Central memory CD4-positive, alpha-beta T cell (primary cell): Measurements from ENCODE around the gene SERTAD3.
"Not testable (repeated sequence)": the region's sequence is repeated elsewhere in the genome, so short reads cannot be mapped to it uniquely, and the experiment has no call there.

Experiments
- DNase-seq: peaks from one replicate; pipeline ENCODE4 v3.0.0; 2022

SERTAD3 gene

DNA sequence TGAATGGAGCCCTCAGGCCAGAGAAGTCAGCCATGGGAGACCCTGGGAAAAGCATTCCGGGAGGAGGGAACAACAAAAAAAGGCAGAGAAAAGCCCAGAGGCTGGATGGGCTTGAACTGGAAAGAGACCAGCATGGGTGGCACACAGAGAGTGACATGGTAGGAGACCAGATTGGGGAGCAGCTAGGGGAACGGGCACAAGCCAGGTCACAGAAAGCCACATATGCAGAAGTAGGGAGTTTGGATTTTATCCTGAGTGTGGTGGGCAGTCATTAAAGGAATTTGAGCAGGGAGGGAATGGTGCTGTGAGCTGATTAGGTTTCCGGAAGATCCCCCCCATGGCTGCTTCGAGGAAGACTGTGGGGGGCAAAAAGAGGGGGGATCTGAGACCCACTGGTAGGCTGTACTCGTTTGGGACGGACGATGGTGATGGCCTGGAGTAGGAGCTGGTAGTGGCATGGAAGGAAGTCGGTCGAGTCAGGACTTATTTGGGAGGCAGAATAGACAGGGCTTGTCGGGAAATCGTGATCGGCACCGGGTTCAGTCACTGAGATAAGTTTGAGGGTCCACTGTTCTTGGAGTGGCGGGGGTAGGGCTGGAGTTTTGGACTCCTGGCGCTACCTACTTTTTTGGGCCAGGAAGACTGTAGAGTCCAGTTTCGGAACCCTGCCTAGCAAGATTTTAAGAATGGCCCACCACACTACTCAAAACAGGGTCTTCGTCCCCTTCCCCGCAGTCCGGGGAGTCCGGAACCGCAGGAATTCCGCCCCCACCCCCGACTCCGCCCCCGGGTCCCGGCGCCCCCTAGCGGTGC lies 19.3 kb downstream of the SERTAD3 start:
- DNase-seq: no peak

DNA sequence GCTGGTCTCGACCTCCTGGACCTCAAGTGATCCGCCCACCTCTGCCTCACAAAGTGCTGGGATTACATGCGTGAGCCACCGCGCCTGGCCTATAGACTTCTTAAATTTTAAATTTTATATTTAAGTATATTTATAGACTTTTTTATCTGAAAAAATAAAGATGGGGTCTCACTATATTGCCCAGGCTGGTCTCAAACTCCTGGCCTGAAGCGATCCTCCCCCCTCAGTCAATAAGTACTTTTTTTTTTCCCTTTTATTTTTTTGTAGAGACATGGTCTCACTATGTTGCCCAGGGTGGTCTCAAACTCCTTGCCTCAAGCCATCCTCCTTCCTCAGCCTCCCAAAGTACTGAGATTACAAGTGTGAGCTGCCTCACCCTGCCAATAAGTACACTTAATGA lies 20.2 kb downstream of the SERTAD3 start:
- no peak for DNase-seq

DNA sequence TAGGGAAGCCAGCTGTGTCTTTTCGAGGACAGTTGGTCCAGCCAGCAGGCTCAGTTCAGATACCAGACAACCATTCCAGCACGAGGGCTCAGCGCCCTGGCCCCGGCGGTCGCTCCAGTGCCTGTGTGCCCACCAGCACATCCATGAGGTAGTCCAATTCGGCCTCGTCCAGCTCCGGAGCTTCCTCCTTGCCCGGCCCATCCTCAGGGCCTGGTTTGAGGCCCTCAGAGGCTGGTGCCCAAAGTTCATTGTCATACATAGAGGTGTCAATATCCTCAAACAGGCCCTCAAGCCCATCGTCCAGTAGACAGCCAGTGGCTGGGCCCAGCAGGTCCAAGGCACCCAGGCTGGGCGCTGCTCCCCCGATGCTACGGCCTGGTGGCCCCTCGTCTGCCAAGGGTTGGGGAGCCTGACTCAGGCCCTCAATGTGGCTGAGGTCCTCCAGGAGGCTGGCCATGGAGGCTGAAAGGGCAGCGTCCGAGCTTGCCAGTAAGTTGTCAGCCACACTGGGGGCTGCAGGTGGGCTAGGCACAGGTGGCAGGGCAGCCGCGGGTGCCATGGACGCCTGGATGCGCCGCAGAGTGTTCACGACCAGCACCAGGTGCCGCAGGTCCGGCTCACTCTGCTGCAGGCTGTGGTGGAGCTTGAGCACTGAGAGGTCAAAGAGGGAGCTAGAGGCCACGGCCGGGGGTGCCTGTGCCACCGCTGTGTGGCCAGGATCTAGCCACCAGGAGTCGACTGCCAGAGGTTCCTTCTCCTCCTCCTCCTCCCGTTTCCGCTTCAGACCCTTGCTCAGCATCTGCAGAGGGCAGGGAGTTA lies 21.2 kb downstream of the SERTAD3 start:
- DNase-seq: no peak

DNA sequence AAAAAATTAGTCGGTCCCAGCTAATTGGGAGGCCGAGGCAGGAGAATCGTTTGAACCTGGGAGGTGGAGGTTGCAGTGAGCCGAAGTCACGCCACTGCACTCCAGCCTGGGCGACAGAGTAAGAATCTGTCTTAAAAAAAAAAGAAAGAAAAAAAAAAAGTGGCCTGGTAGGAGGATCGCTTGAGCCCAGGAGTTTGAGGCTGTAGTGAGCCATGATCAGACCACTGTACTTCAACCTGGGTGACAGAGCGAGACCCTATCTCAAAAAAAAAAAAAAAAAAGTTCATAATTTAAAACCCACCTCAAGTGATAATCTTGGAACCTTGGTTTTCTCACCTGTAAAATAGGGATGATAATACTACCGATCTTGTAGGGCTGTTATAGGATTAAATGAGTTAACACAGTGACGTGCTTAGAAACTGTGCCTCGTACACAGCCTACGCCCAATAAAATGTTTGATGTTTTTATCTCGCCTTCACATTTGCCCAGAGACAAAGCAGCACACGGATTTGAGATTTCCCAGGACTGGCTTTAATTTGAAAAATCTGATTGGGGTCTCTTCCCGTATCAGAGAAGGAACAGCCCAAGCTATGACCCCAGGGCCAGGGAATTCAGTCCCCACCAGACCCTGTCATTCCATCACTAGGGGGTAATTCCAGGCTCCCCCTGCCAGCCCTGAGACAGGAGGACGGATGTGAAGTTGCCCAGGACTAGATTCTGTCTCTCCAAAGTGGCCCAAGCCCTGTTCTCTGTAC lies 22.0 kb downstream of the SERTAD3 start:
- no peak for DNase-seq

DNA sequence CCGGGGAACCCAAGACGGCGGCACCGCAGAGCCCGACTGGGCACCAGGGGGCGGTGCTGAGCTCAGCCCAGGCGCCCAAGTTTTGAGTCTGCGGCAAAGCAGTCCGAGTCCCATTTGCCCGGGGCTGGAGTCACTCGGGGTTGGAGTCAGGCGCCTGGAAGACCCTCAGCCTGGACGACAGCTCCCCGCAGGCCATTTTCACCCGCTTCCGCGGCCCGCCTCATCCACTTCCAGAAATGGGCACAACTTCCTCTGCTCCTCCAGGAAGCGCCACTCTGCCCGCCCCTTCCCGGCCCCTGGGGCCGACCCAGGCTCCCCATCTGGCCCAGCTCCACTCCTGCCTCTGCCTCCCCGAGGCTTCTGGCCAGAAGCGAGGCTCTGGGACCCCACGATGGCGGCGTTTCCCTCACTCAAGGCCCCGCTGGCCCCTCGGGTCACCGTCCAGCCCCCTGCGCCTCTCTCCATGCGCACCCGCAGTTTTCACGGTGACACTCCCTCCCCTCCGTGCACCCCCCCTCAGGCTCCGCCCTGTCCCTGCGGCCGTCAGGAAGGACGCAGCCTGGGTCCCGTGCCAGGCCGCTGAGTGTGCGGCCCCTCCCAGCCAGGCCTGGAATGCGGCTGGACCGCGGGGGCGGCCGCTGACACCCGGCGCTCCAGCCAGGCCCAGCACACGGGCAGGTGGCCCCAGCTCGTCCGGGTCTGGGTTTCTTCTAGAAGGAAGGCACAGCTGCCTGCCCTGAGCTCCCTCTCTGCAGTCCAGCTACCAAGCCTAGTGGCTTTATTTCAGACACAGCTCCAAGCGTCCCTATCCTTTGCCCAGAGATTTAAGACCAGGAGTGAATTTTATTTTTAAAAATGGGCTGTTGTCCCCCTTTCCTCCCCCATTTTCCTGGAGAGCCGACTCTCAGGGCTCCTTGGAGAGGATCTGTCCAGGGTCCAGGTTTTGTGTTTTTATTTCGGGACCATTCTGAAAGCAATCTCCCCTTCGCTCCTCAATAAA lies 23.1 kb downstream of the SERTAD3 start:
- peak; percentile 67 for DNase-seq

DNA sequence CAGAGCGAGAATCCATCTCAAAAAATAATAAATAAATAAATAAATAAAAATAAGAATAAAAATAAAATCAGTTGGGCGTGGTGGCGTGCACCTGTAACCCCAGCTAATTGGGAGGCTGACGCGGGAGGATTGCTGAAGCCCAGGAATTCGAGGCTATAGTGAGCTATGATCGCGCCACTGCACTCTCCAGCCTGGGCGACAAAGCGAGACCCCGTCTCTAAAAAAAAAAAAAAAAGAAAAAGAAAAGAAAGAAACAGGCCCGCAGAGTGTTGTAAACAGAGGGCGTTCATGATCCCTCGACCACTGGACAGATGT lies 23.7 kb downstream of the SERTAD3 start:
- DNase-seq: no peak

DNA sequence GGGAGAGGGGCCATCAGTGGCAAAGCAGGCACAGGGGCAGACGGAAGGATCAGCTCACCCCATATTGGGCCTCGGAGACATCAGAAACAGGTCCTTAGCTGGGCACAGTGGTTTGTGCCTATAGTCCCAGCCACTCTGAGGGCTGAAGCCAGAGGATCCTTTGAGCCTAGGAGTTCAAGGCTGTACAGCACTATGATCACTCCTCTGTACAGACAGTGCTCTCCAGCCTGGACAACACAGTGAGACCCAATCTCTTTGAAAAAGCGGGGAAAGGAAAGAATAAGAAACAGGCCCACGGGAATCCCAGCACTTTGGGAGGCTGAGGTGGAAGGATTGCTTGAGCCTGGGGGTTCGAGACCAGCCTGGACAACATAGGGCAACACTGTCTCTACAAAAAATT lies 24.4 kb downstream of the SERTAD3 start:
- DNase-seq: no peak

DNA sequence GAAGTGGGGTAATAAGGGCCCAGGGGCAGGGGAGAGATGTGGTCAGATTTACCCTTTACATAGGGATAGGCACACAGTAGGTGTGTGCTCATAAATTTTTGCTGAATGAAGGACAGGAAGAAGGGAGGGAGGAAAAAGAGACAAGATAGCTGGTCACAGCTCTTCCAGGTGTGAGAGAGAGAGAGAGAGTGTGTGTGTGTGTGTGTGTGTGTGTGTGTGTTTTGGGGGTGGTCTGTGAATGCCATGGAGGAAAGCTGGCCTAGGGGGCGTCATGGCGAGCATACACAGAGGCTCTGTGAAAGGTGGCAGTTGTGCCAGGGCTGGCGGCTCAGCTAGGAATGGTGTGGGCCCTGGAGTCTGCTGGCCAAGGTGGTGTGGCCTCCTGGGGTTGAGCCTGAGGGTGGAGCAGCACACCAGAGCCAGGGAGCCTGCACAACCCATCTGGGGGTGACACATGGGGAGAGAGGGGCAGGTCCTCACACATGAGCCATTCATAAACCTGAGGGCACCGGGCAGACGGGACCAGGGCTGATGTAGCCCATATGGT lies 25.0 kb downstream of the SERTAD3 start:
- DNase-seq: no peak

DNA sequence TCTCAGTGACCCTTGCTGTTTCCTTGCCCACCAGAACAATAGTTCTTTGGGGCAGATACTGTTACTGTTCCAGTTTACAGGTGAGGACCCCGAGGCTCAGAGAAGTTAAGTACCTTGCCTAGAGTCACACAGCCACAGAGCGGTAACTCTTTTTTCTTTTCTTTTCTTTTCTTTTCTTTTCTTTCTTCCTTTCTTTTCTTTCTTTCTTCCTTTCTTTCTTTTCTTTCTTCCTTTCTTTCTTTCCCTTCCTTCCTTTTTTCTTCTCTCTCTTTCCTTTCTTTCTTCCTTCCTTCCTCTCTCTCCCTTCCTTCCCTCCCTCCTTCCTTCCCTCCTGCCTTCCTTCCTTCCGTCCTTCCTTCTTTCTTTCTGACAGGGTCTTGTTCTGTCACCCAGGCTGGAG lies 26.1 kb downstream of the SERTAD3 start:
- DNase-seq: no peak

DNA sequence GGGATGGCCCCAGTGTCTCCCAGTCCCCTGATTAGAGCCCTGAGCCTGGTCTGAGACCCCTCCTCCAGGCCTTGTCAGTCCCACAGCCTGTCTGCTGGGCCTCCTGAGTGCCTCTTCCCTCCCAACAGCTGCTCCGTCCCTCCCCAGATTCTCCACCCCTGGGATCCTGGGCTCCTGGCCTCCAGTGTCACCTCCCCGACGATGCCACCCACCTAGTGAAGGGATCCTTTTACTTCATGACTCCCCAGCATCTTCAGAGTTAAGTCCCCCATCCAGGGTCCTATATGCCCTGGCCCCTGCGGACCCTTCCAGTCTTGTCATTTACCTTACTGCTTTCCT lies 26.5 kb downstream of the SERTAD3 start:
- DNase-seq: no peak

DNA sequence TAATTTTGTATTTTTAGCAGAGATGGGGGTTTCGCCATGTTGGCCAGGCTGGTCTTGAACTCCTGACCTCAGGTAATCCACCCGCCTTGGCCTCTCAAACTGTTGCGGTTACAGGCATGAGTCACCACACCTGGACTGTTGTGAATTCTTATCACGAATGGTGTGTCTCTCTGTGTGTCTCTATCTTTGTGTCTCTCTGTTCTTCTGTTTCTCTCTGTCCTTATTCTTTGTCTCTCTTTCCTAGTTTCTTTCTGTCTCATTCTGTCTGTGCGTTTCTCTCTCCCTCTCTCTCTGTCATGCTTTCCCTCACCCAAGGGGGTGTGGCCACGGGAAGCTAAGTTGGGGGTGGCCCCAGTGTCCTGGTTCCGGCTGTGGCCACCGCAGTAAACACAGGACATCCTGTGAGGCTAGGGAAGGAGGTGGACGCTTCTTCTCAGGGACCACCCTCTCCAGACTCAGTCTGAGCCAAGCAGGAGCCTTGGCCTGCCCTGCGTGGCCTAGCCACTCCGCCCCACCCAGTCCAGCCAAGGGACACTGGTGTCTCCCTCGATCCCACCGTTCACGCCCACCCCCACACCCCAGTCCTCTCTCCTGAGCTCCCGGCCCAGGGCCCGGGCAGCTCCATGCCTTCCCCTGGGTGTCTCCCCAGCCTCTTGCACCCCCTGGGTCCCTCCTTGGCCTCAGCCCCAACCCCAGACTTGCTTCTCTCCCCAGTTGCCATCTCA lies 27.1 kb downstream of the SERTAD3 start:
- peak; percentile 28 for DNase-seq

DNA sequence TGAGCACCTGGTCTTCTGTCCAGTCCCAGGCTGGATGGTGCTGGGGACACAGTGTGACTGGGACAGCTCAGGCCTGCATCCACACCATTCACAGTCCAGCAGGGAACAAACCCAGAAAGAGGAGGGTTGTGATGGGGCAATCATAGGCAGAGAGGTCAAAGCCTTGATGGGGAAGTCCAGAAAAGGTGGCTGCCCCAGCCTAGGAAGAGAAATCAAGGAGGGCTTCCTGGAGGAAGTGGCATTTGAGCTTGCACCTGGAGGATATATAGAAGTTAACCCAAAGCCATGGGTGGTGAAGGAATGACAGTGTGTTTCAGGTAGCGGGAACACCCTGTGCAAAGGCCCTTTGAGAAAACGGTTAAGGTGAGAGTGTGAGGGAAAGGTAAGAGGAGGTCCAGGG lies 28.4 kb downstream of the SERTAD3 start:
- no peak for DNase-seq

DNA sequence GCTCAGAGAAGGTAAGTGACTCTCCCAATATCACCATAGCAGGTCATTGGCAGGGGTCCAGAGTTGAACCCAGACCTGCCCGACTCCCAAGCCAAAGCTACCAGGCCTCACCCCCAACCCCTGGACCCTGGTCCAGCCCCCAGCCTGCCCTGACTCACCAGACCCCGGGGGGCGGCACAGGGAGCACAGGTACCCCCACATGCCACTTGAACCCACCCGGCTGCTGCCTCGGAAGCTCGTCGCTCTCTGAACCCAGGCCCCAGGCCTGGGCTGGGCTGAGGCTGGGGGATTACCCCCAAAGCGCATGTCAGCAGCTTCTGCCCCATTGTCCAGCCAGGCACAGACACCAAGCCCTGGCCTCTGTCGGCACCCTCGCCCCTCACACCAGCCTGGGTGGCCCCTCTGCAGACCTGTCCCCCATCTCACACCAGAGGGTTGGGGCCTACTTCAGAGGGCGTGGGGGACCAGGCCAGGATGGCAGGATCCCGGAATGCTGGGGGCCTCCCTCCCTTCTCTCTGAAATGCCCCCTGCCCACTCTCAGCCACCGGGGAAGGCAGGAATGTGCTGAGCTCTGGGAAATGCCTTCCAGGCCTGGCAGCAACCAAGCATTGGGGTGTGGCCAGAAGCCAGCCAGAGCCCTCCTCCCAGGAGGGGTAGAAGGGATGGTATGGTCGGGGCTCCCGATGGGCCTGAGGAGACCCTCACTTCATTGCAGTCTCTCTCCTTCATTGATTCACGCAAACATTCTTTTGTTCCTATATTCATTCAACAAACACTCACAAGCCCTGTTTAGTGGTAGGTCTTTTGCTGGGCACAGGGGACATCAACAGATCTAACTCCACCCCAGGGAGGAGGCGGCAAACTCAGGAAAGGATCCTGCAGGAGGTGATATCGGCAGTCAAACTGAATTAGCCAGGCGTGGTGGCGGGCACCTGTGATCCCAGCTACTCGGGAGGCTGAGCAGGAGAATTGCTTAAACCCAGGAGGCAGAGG lies 29.3 kb downstream of the SERTAD3 start:
- no peak for DNase-seq

DNA sequence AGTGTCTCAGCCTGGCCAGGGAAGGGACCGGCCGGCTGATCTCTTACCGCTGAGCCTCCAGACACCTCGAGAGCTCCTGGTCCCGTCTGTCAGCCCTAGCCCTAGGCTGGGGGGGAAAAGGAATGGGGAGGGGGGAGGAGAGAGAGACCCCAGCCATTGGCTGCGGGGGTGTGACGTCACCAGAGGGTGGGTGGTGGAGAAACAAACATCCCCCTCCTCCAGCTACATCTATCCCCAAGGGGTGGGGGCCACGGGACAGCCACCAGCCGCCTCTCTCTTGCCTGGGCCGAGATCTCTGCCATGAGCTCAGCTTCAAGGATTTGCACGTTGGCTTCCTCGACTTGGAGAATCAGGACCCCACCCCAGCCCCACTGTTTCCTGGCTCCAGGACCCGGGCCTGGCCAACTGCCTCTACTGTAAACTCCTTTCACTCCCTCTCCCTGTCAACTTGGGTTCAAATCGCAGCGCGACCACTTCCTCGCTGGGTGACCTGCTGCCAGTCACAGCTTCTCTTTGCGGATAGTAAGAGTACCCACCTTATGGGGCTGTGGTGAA lies 30.8 kb downstream of the SERTAD3 start, which contains the start of gene PRX:
Gene PRX, minus strand, starts transcription at position 88 of the 555 bp plus-strand sequence. CDS start 5,446 bp downstream, outside the sequence.
- no peak for DNase-seq

DNA sequence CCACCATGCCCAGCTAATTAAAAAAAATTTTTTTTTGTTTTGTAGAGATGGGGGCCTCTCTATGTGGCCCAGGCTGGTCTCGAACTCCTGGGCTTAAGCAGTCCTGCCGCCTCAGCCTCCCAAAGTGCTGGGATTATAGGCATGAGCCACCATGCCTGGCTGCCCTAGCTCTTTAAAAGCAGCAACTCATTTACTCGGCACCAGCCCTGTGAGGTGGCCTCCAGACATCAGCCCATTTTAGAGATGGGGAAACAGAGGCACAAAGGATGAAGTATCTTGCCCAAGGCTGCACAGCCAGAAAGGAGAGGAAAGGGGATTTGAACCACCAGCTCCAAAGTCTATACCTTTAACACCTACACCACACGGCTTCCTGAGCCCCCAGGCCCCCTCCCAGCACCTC lies 31.3 kb downstream of the SERTAD3 start:
- no peak for DNase-seq

DNA sequence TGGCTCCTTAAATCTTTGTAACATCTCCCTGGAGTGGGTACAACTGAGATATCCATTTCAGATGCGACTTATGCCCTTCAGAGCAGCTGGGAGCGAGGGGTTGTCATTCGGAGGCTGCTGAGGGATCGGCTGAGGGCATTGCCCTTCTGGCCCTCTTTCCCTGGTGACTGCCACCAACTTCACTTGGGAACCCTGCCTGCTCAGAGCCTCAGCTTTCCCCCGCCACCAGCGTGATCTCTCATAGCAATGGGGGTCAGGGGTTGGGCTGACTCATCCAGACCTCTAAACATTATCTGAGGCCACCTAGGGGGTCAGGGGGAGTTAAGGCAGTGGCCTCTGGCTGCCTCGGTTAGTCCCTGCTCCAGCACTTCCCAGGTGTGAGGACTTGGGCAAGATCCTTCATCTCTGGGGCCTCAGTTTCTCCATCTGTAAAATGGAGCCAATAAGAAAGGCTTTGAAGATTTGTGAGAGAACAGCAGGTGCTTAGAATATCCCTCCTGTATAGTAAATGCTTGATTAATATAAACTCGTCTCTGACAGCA lies 32.1 kb downstream of the SERTAD3 start:
- no peak for DNase-seq

DNA sequence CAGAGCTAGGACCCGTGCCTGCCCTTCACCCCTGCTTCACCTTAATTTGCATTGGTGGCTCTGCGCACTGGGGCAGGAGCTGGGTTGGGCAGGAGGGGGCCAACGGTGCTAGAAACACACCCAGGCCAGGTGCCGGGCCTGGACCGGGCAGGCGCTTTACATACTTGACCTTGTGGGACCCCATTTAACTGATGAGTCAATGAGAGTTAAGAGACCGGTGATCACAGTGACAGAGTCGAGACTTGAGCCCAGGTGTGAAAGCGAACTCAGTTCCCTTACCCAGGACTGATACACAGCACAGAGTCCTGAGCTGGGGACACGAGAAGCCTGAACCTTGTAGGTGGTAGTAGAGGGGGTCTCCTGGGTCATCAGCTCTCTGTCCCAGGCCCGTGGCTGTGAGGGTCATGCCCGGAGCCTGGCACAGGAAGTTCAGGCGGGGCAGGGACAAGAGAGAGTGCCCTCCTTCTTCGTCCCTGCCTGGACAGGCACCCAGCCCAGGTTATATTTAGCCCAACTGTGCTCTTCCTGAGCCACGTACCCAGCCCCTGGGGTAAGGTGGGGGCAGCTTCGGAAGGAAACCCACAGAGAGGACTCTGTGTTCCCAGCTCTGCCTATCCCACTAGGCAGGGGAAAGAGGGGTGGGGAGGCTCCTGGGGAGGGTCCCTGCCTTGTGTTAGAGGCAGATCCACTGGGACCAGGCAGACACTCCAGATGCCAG lies 32.9 kb downstream of the SERTAD3 start:
- DNase-seq: no peak

DNA sequence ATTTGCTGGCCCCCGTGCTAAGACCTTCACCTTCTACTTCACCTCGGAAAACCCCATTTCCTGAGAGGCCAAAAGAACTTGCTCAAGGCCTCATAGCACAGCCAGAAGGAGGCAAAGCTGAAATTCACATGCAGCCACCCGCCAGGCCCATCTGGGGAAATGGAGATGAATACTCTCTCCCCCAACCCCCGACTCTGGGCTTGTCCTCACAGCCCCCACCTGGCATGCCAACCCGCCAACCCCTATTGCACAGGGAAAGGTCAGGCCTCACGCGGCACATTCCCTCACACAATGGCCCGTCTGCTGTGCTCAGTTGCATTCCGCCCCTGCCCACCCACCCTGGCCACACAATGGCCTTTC lies 34.1 kb downstream of the SERTAD3 start:
- no peak for DNase-seq

DNA sequence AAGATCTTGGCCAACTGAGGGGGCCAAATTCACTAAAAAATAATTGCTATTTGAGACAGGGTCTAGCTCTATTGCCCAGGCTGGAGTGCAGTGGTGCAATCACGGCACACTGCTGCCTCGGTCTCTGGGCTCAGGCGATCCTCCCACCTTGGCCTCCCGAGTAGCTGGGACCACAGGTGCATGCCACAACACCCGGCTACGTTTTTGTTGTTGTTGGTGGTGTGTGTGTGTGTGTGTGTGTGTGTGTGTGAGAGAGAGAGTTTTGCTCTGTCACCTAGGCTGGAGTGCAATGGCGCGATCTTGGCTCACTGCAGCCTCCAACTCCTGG lies 35.6 kb downstream of the SERTAD3 start:
- not testable (repeated sequence) for DNase-seq
